Stimulated activated CD8-positive, alpha-beta memory T cell treated with anti-CD3 and anti-CD28 coated beads, Interleukin-12 subunit alpha, Interleukin-12 subunit beta, amount 100 ng/mL, for 24 hours (primary cell): ENCODE data around the gene CBARP.

Experiments used
- DNase-seq: peaks from one replicate; pipeline ENCODE4 v3.0.0-alpha.2; 2020; ENCODE audit errors: extremely low read depth

Gene CBARP

GRCh38 chr19:1237754-1238368 is at the start of gene CBARP:
Gene CBARP, minus strand, starts transcription at chr19:1238005. Its CDS starts 1,905 bp downstream, at chr19:1236100.
- DNase-seq, result no peak

- no peak for DNase-seq
Observed at GRCh38 chr19:1286487-1287353, 48.9 kb upstream of the CBARP start.

GRCh38 chr19:1285737-1286360 is 48.0 kb upstream of the CBARP start, which contains the start of gene EFNA2:
Gene EFNA2, plus strand, starts transcription at chr19:1285873. Its CDS starts 296 bp downstream, at chr19:1286169.
- DNase-seq, result no peak

GRCh38 chr19:1284979-1285736 is 47.4 kb upstream of the CBARP start:
- DNase-seq, result no peak

- no peak for DNase-seq
Observed at GRCh38 chr19:1284293-1284978, 46.6 kb upstream of the CBARP start.

GRCh38 chr19:1283917-1284292 is 46.1 kb upstream of the CBARP start:
- DNase-seq, result no peak

- DNase-seq, result no peak
Observed at GRCh38 chr19:1283207-1283916, 45.6 kb upstream of the CBARP start.

GRCh38 chr19:1282588-1283206 is 44.9 kb upstream of the CBARP start:
- no peak for DNase-seq

GRCh38 chr19:1281569-1282287 is 43.9 kb upstream of the CBARP start:
- DNase-seq, result no peak

GRCh38 chr19:1280636-1281568 is 43.1 kb upstream of the CBARP start:
- no peak for DNase-seq

- no peak for DNase-seq
Observed at GRCh38 chr19:1279782-1280341, 42.1 kb upstream of the CBARP start.

- DNase-seq, result no peak
Observed at GRCh38 chr19:1278713-1279660, 41.2 kb upstream of the CBARP start.

- DNase-seq, result no peak
Observed at GRCh38 chr19:1278074-1278473, 40.3 kb upstream of the CBARP start.

- no peak for DNase-seq
Observed at GRCh38 chr19:1277061-1277460, 39.3 kb upstream of the CBARP start.

GRCh38 chr19:1276628-1277022 is 38.8 kb upstream of the CBARP start:
- DNase-seq, result no peak

GRCh38 chr19:1275976-1276627 is 38.3 kb upstream of the CBARP start:
- DNase-seq, result no peak
